Smooth muscle cell (in vitro differentiated cells): ENCODE measurements around the gene TRDMT1. TPM values are rescaled to one million over a fixed set of nuclear protein-coding genes. Genes with fewer than 3 reads are reported as not detected.

Experiments
- DNase-seq: peaks from one replicate; lab custom pipeline; 2025; ENCODE audit not compliant: unreplicated experiment; lab: John Stamatoyannopoulos, UW
- H2AFZ ChIP-seq: fragments of 200-600 bp; sonication (generic); 2 replicates; pipeline ENCODE4 v1.6.0; 2016; ENCODE audit warnings: antibody characterized with exemption, low read depth, mild to moderate bottlenecking
- H3F3A ChIP-seq: fragments of 200-600 bp; sonication (generic); 2 replicates; pipeline ENCODE4 v1.6.0; 2017; ENCODE audit warnings: antibody characterized with exemption, low read depth
- H3K27ac ChIP-seq: fragments of 200-600 bp; sonication (generic); 2 replicates; pipeline ENCODE4 v1.5.1; 2016; ENCODE audit warnings: low read depth, mild to moderate bottlenecking
- H3K27me3 ChIP-seq: fragments of 200-600 bp; sonication (generic); 2 replicates; pipeline ENCODE4 v1.6.1; 2016; ENCODE audit warnings: low read depth, mild to moderate bottlenecking
- H3K36me3 ChIP-seq: fragments of 200-600 bp; sonication (generic); 2 replicates; pipeline ENCODE4 v1.5.1; 2016; ENCODE audit warnings: low read depth
- H3K4me1 ChIP-seq: fragments of 200-600 bp; sonication (generic); 2 replicates; pipeline ENCODE4 v1.5.1; 2016; ENCODE audit warnings: low read depth
- H3K4me2 ChIP-seq: fragments of 200-600 bp; sonication (generic); 2 replicates; pipeline ENCODE4 v1.6.0; 2016; ENCODE audit warnings: mild to moderate bottlenecking
- H3K4me3 ChIP-seq: fragments of 200-600 bp; sonication (generic); 2 replicates; pipeline ENCODE4 v1.5.1; 2016; ENCODE audit warnings: mild to moderate bottlenecking
- H3K79me2 ChIP-seq: fragments of 200-600 bp; sonication (generic); 2 replicates; pipeline ENCODE4 v1.6.0; 2016; ENCODE audit warnings: low read depth, mild to moderate bottlenecking
- H3K9ac ChIP-seq: fragments of 200-600 bp; sonication (generic); 2 replicates; pipeline ENCODE4 v1.6.0; 2016; ENCODE audit warnings: low read depth
- H3K9me3 ChIP-seq: fragments of 200-600 bp; sonication (generic); replicated peaks from 2 replicates; pipeline ENCODE4 v1.5.1; 2016; ENCODE audit warnings: low read depth
- H4K20me1 ChIP-seq: fragments of 200-600 bp; sonication (generic); 2 replicates; pipeline ENCODE4 v1.6.0; 2016; ENCODE audit warnings: low read depth
- WGBS: methylation state at CpG from one replicate; pipeline ENCODE4 v1.1.7; 2016; ENCODE audit warnings: low lambda C conversion rate; 5-methylcytosine and 5-hydroxymethylcytosine counted together
- polyA plus RNA-seq: library from polyadenylated mRNA; unstranded; fragments of >200 nt; fragmentation: Nextera tagmentation; extraction: Ambion mirVana; gene quantifications from 2 replicates; pipeline ENCODE4 v1.2.1, GENCODE V29; 2016
- total RNA-seq: library from RNA; depleted of rRNA; stranded (reverse); fragments of >200 nt; gene quantifications from 2 replicates; pipeline ENCODE4 v1.2.3, GENCODE V29; 2014
- TF ChIP-seq, protein P1 (sequence below): fragments of 200-600 bp; sonication (generic); IDR thresholded peaks from 2 replicates; pipeline ENCODE4 v1.5.1; 2017; ENCODE audit warnings: borderline replicate concordance, mild to moderate bottlenecking, antibody characterized with exemption; ENCODE audit not compliant: insufficient read depth, poor library complexity, severe bottlenecking

Gene TRDMT1
- total and polyA plus RNA-seq, 2 experiments from 2014 or later: 2.5 to 7.3 TPM

DNA sequence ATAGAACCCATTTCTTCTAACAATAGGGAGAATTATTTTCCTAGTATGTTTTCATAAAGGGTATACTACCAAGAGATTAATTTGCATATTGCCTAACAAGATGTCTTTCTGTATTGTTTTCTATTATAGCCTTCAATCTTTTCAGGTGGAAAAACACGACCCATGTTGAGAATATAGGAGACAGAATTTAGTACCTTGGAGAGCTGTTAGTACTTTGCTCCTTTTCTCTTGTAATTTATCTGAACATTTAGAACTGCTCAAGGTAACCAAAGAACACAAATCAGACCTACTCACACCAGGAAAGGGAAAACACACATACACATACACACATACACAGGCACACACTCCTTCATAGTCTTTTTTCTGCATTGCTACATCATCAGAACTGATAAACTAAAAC, 7.8 kb upstream of the TRDMT1 start:
- Histone ChIP-seq H3K9me3 (no peaks in the 10 kb centered on the region), H3K27ac (peak overlapping the region; percentile 72)
- TF ChIP-seq, protein P1, sequence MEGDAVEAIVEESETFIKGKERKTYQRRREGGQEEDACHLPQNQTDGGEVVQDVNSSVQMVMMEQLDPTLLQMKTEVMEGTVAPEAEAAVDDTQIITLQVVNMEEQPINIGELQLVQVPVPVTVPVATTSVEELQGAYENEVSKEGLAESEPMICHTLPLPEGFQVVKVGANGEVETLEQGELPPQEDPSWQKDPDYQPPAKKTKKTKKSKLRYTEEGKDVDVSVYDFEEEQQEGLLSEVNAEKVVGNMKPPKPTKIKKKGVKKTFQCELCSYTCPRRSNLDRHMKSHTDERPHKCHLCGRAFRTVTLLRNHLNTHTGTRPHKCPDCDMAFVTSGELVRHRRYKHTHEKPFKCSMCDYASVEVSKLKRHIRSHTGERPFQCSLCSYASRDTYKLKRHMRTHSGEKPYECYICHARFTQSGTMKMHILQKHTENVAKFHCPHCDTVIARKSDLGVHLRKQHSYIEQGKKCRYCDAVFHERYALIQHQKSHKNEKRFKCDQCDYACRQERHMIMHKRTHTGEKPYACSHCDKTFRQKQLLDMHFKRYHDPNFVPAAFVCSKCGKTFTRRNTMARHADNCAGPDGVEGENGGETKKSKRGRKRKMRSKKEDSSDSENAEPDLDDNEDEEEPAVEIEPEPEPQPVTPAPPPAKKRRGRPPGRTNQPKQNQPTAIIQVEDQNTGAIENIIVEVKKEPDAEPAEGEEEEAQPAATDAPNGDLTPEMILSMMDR: no peak

DNA sequence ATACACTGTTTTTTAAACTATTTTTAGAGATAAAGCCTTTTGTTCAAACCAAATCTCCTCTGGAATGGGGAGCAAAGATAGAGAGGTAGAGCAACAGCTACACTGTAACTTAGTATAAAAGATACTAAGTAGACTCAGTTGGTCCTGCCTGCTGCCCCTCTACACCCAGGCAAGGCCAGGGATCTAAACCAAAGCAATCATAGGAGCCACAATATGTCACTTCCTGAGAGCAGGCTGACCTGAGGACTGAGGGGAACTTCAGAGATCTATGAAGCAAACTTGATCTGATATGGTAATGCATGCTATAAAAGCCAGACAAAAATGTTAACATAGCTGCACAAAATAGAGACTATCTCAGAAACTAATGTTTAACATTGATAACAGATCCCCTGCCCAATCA, 7.0 kb upstream of the TRDMT1 start:
- peaks cover 19% of the 10 kb centered on the region for H3K4me1 ChIP-seq
- H2AFZ ChIP-seq: no peak overlapping the region

More for the DNA sequence above, 7.8 kb upstream of the TRDMT1 start:
- peaks cover 9% of the 10 kb centered on the region for H3F3A ChIP-seq
- H3K4me3 ChIP-seq: no peak overlapping the region
- no peaks in the 10 kb centered on the region for H4K20me1 ChIP-seq
- H3K79me2 ChIP-seq: peaks cover 4% of the 10 kb centered on the region
- no peak overlapping the region for H2AFZ ChIP-seq
- H3K9ac ChIP-seq: no peak overlapping the region
- H3K4me2 ChIP-seq: peak overlapping the region; percentile 76
- H3K36me3 ChIP-seq: no peaks in the 10 kb centered on the region
- H3K27me3 ChIP-seq: no peaks in the 10 kb centered on the region
- H3K4me1 ChIP-seq: peaks cover 23% of the 10 kb centered on the region
- WGBS: 82% methylated on average over 1 of the region's 1 CpG
- no peak for DNase-seq

DNA sequence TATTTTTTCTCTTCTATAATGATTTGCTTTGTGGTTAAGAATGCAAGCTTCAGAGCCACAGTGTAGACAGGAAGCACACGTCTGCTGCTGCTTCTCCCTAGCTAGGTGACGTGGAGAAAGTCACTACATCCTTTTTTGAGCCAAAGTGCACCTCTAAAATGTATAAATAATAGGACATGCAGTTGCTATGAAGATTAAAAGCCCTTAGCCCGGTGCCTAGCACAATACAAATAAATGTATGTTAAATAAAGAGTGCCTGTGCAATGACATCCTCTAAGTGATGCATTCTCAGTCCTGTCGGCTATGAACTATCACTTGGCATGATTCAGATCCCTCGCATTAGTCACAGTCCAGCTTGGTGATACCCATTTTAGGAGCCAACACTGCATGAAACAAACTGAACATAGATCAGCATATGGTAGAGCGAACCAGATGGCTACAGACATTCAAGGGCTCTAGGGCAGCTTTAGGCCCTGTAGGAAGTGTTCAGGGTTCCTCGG, 4.8 kb upstream of the TRDMT1 start:
- peaks cover 30% of the 10 kb centered on the region for H3K4me1 ChIP-seq

More for the DNA sequence above, 7.0 kb upstream of the TRDMT1 start:
- Histone ChIP-seq H4K20me1 (no peaks in the 10 kb centered on the region), H3K27ac (peak overlapping the region; percentile 10), H3F3A (peaks cover 3% of the 10 kb centered on the region), H3K36me3 (no peaks in the 10 kb centered on the region), H3K27me3 (no peaks in the 10 kb centered on the region), H3K79me2 (peaks cover 4% of the 10 kb centered on the region), H3K9me3 (no peaks in the 10 kb centered on the region), H3K4me3 (no peak overlapping the region), H3K9ac (no peak overlapping the region), H3K4me2 (no peak overlapping the region)
- DNase-seq: no peak
- TF ChIP-seq, protein P1: no peak

More for the DNA sequence above, 4.8 kb upstream of the TRDMT1 start:
- no peaks in the 10 kb centered on the region for H3F3A ChIP-seq
- no peaks in the 10 kb centered on the region for H3K36me3 ChIP-seq
- H2AFZ ChIP-seq: peak overlapping the region; percentile 66
- WGBS: 31% methylated on average over 7 of the region's 7 CpGs
- peaks cover 4% of the 10 kb centered on the region for H3K79me2 ChIP-seq
- no peaks in the 10 kb centered on the region for H3K9me3 ChIP-seq
- no peak for DNase-seq
- no peak overlapping the region for H3K4me3 ChIP-seq
- peak overlapping the region; percentile 75 for H3K9ac ChIP-seq
- no peaks in the 10 kb centered on the region for H4K20me1 ChIP-seq
- H3K27ac ChIP-seq: peak overlapping the region; percentile 98
- H3K4me2 ChIP-seq: peak overlapping the region; percentile 75
- no peaks in the 10 kb centered on the region for H3K27me3 ChIP-seq
- TF ChIP-seq, protein P1: no peak
